ENCODE measurements around the gene KREMEN1. TPM values are rescaled to one million over a fixed set of nuclear protein-coding genes. Genes with fewer than 3 reads are reported as not detected.
"Not testable (repeated sequence)": the region's sequence is repeated elsewhere in the genome, so short reads cannot be mapped to it uniquely, and the experiment has no call there.

Gene KREMEN1
- polyA plus RNA-seq, 6 donors from 2014 or later = 0.12 to 0.20 TPM; not detected in 4

- no peak for DNase-seq
- H3K36me3 Mint-ChIP-seq = no peaks in the 10 kb centered on the region
- no peaks in the 10 kb centered on the region for H3K4me1 Mint-ChIP-seq
- peaks cover 27 to 64% (median 46%) of the 10 kb centered on the region in 3 donors for H3K27me3 Mint-ChIP-seq
- H3K9me3 Mint-ChIP-seq = peaks cover 0 to 6% (median 4%) of the 10 kb centered on the region in 7 donors
- H3K27ac Mint-ChIP-seq = no peak overlapping the region
- H3K4me3 Mint-ChIP-seq = no peak overlapping the region
- no peak for ATAC-seq (ENCODE audit: low read depth in 2 of 2)
These were observed 39.8 kb downstream of the KREMEN1 start for GRCh38 chr22:29112681-29113080.

- ATAC-seq (ENCODE audit: low read depth in 2 of 2) (no peak), DNase-seq (no peak)
- no peak overlapping the region for H3K27ac Mint-ChIP-seq
- no peak overlapping the region for H3K4me3 Mint-ChIP-seq
- no peaks in the 10 kb centered on the region for H3K4me1 Mint-ChIP-seq
- H3K27me3 Mint-ChIP-seq = peaks cover 31 to 64% (median 52%) of the 10 kb centered on the region in 3 donors
- no peaks in the 10 kb centered on the region for H3K36me3 Mint-ChIP-seq
- H3K9me3 Mint-ChIP-seq = peaks cover 0 to 10% (median 4%) of the 10 kb centered on the region in 7 donors
These were observed 40.5 kb downstream of the KREMEN1 start for GRCh38 chr22:29113319-29113718.

GRCh38 chr22:29114392-29114791 lies 41.6 kb downstream of the KREMEN1 start:
- ATAC-seq (ENCODE audit: low read depth in 2 of 2) (no peak), DNase-seq (no peak)
- peaks cover 36 to 66% (median 53%) of the 10 kb centered on the region in 3 donors for H3K27me3 Mint-ChIP-seq
- H3K36me3 Mint-ChIP-seq = peaks cover 0 to under 1% of the 10 kb centered on the region in 2 donors
- H3K4me1 Mint-ChIP-seq = no peaks in the 10 kb centered on the region
- H3K4me3 Mint-ChIP-seq = no peak overlapping the region
- H3K9me3 Mint-ChIP-seq = peaks cover 0 to 13% (median 4%) of the 10 kb centered on the region in 7 donors
- H3K27ac Mint-ChIP-seq = no peak overlapping the region

- Mint-ChIP-seq H3K27me3 (peaks cover 42 to 69% (median 62%) of the 10 kb centered on the region in 3 donors), H3K4me3 (no peak overlapping the region)
- ATAC-seq (ENCODE audit: low read depth in 2 of 2) = no peak
These were observed 43.0 kb downstream of the KREMEN1 start for GRCh38 chr22:29115682-29116288.

GRCh38 chr22:29116397-29117123 lies 43.7 kb downstream of the KREMEN1 start:
- peaks cover 3 to 6% (median 4%) of the 10 kb centered on the region in 3 donors for H3K4me1 Mint-ChIP-seq
- H3K27me3 Mint-ChIP-seq = peaks cover 42 to 68% (median 62%) of the 10 kb centered on the region in 3 donors
- H3K27ac Mint-ChIP-seq = no peak overlapping the region
- no peak overlapping the region for H3K4me3 Mint-ChIP-seq
- ATAC-seq (ENCODE audit: low read depth in 2 of 2) (no peak), DNase-seq (no peak)
- H3K36me3 Mint-ChIP-seq = peaks cover 6 to 9% of the 10 kb centered on the region in 2 donors
- peaks cover 5 to 20% (median 9%) of the 10 kb centered on the region in 7 donors for H3K9me3 Mint-ChIP-seq

More at GRCh38 chr22:29115682-29116288, 43.0 kb downstream of the KREMEN1 start:
- H3K36me3 Mint-ChIP-seq = peaks cover 6 to 9% of the 10 kb centered on the region in 2 donors
- peaks cover 5 to 20% (median 9%) of the 10 kb centered on the region in 7 donors for H3K9me3 Mint-ChIP-seq
- DNase-seq = no peak
- peaks cover 3 to 6% (median 4%) of the 10 kb centered on the region in 3 donors for H3K4me1 Mint-ChIP-seq
- H3K27ac Mint-ChIP-seq = peak overlapping the region in 1 of 6 donors; percentile 41

GRCh38 chr22:29117799-29118477 lies 45.1 kb downstream of the KREMEN1 start:
- Mint-ChIP-seq H3K9me3 (peaks cover 5 to 20% (median 9%) of the 10 kb centered on the region in 7 donors), H3K27me3 (peaks cover 42 to 62% (median 55%) of the 10 kb centered on the region in 3 donors), H3K4me3 (no peak overlapping the region), H3K27ac (no peak overlapping the region), H3K36me3 (peaks cover 6 to 9% of the 10 kb centered on the region in 2 donors), H3K4me1 (peaks cover 3 to 6% (median 4%) of the 10 kb centered on the region in 3 donors)
- ATAC-seq (ENCODE audit: low read depth in 2 of 2) (no peak), DNase-seq (no peak)

- H3K9me3 Mint-ChIP-seq = peaks cover 7 to 21% (median 10%) of the 10 kb centered on the region in 7 donors
- not testable (repeated sequence) for DNase-seq; ATAC-seq (ENCODE audit: low read depth in 2 of 2); H3K36me3 Mint-ChIP-seq; H3K4me1 Mint-ChIP-seq
- H3K27ac Mint-ChIP-seq = peak overlapping the region in 4 of 6 donors; percentile 36 to 75 (median 55)
- peaks cover 34 to 53% (median 46%) of the 10 kb centered on the region in 3 donors for H3K27me3 Mint-ChIP-seq
- H3K4me3 Mint-ChIP-seq = peak overlapping the region in 3 of 8 donors; percentile 11 to 68 (median 30)
These were observed 47.5 kb downstream of the KREMEN1 start for GRCh38 chr22:29120098-29120912.

GRCh38 chr22:29121124-29121523 lies 48.3 kb downstream of the KREMEN1 start:
- no peak overlapping the region for H3K27ac Mint-ChIP-seq
- ATAC-seq (ENCODE audit: low read depth in 2 of 2) (no peak), DNase-seq (no peak)
- H3K9me3 Mint-ChIP-seq = peaks cover 7 to 21% (median 10%) of the 10 kb centered on the region in 7 donors
- H3K36me3 Mint-ChIP-seq = peaks cover 6 to 9% of the 10 kb centered on the region in 2 donors
- H3K27me3 Mint-ChIP-seq = peaks cover 25 to 45% (median 38%) of the 10 kb centered on the region in 3 donors
- peaks cover 3 to 6% (median 4%) of the 10 kb centered on the region in 3 donors for H3K4me1 Mint-ChIP-seq
- no peak overlapping the region for H3K4me3 Mint-ChIP-seq

- peaks cover 6 to 9% of the 10 kb centered on the region in 2 donors for H3K36me3 Mint-ChIP-seq
- H3K4me1 Mint-ChIP-seq = peaks cover 3 to 6% (median 4%) of the 10 kb centered on the region in 3 donors
- H3K9me3 Mint-ChIP-seq = peaks cover 4 to 20% (median 10%) of the 10 kb centered on the region in 7 donors
- ATAC-seq (ENCODE audit: low read depth in 2 of 2) (no peak), DNase-seq (no peak)
- no peak overlapping the region for H3K4me3 Mint-ChIP-seq
- H3K27me3 Mint-ChIP-seq = peaks cover 20 to 40% (median 29%) of the 10 kb centered on the region in 3 donors
- no peak overlapping the region for H3K27ac Mint-ChIP-seq
These were observed 49.2 kb downstream of the KREMEN1 start for GRCh38 chr22:29122041-29122440.

GRCh38 chr22:29124777-29125442 lies 52.1 kb downstream of the KREMEN1 start:
- Mint-ChIP-seq H3K4me3 (no peak overlapping the region), H3K27me3 (peaks cover under 1 to 20% (median 9%) of the 10 kb centered on the region in 3 donors), H3K36me3 (peaks cover 1 to 3% of the 10 kb centered on the region in 2 donors), H3K9me3 (peaks cover under 1 to 8% (median 2%) of the 10 kb centered on the region in 7 donors), H3K27ac (no peak overlapping the region), H3K4me1 (peaks cover 0 to 1% (median 1%) of the 10 kb centered on the region in 3 donors)
- DNase-seq (no peak), ATAC-seq (ENCODE audit: low read depth in 2 of 2) (no peak)

- Mint-ChIP-seq H3K4me1 (no peaks in the 10 kb centered on the region), H3K9me3 (peaks cover 0 to 6% (median 1%) of the 10 kb centered on the region in 7 donors), H3K27ac (no peak overlapping the region), H3K4me3 (no peak overlapping the region), H3K36me3 (no peaks in the 10 kb centered on the region), H3K27me3 (peaks cover 0 to 15% (median 4%) of the 10 kb centered on the region in 3 donors)
- DNase-seq (no peak), ATAC-seq (ENCODE audit: low read depth in 2 of 2) (no peak)
These were observed 52.6 kb downstream of the KREMEN1 start for GRCh38 chr22:29125443-29125778.

GRCh38 chr22:29125844-29126243 lies 53.0 kb downstream of the KREMEN1 start:
- peak overlapping the region in 1 of 6 donors; percentile 5 for H3K27ac Mint-ChIP-seq
- H3K36me3 Mint-ChIP-seq = no peaks in the 10 kb centered on the region
- no peak for ATAC-seq (ENCODE audit: low read depth in 2 of 2)
- H3K27me3 Mint-ChIP-seq = peaks cover 0 to 12% (median 0%) of the 10 kb centered on the region in 3 donors
- no peak overlapping the region for H3K4me3 Mint-ChIP-seq
- no peaks in the 10 kb centered on the region for H3K4me1 Mint-ChIP-seq
- no peak for DNase-seq
- peaks cover 0 to 4% (median 0%) of the 10 kb centered on the region in 7 donors for H3K9me3 Mint-ChIP-seq

All from naive B cell (primary cell).